HG03064 (cell line): ENCODE data around the gene ZNF202.
"Not testable (repeated sequence)": the region's sequence is repeated elsewhere in the genome, so short reads cannot be mapped to it uniquely, and the experiment has no call there.

Experiments
- ATAC-seq: cut with Tn5 transposase; IDR thresholded peaks from one replicate; pipeline ENCODE4 v1.9.1; 2021; ENCODE audit warnings: low read depth; ENCODE audit not compliant: unreplicated experiment

The ZNF202 gene

DNA sequence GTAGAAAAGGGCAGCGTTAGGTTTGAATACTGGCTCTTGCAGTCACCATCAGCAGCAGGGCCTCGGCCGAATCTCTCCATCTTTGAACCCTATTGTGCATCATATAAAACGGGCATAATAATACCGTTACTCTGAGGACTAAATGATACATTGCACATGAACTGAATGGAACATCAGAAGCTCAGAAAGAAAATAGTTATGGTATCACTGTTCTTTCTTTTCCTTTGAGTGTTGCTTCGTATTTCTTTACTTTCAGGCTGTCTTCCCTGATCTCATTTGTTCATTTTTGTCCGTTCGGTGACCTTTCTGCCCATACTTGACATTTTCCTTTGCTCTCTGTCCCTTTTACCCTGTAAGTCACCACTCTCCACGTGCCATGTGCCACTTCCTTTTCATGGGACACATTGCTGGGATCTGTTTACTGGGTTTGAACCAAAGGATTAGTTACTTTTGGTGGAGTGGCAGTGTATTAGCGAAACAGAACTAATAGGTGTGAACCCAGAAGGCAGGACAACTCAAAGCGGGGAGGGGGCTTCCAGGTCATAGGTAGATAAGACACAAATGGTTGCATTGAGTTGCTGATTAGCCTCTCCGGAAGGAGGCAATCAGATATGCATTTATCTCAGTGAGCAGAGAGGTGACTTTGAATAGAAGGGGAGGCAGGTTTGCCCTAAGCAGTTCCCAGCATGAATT, 717 bp upstream of the ZNF202 start:
- no peak for ATAC-seq

DNA sequence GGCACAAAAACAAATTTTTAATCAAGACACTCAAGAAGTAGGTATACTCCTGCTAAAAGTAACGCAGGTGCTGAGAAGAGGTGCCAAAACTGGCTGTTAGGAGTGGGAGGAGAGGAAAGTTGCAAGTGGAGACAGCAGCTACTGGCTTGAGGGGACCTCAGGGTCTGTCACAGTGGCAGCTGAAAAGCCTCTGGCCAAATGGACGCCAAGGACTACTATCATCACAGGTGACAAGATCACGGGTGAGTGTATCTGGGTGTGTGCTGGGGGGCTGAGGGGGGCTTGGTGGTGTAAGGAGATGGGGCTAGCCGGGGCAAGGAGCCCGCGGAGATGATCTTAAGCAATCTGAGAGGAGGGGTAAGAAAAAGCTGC, 687 bp downstream of the ZNF202 start:
- ATAC-seq = no peak

DNA sequence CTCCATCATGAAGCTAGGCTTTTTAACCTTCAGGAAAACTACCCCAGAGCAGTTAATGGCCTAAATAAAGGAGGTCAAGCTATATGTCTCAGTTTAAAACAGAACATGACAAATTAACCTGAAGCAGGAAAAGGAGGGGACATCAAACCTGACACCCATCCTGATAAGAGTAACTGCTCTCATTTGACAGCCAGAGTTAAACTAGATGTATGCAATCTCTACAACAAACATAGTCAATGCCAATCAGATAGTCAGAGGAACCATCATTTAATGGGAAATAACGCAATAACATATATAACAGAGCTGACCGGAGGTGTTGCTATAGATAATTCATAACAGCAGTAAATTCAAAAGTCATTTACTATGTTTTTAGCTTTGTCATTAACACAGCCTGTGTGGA, 3.1 kb downstream of the ZNF202 start:
- ATAC-seq = no peak

DNA sequence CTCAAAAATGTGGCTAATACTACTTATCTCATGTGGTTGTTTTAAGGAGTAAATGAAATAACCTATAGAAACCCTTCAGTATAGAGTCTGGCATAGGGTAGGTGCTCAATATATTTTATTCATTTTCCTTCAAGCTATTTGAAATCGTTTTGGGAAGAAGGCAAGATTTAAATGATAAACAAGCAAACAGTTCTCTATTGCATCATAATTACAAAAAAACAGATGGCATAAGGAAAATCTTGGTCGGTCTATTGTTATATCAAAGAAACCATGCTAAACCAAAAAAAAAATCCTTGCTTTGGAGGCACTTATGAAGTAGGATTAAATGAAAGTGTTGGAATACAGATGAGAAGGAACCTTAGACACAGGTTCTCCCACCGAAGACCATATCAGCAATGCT, 4.7 kb downstream of the ZNF202 start:
- ATAC-seq = no peak

DNA sequence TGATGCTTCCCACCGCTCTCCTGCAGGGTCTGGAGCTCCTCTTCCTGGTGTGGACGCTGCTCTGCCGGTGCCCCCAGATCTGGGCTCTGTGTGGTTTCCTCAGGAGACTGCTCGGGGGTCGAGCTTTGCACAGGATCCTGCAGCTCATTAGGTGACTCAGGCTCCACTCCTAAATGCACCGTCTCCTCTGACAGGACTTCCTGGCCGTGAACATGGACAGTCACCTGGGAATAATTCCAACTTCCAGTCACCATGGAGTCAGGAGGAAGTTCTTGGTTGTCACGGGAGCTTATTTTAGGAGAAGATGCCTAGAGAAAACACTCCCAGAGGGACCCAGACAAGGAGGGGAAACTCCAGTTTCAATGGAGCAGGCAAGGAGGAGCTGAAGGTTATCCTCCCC, 11.9 kb downstream of the ZNF202 start:
- ATAC-seq = no peak

DNA sequence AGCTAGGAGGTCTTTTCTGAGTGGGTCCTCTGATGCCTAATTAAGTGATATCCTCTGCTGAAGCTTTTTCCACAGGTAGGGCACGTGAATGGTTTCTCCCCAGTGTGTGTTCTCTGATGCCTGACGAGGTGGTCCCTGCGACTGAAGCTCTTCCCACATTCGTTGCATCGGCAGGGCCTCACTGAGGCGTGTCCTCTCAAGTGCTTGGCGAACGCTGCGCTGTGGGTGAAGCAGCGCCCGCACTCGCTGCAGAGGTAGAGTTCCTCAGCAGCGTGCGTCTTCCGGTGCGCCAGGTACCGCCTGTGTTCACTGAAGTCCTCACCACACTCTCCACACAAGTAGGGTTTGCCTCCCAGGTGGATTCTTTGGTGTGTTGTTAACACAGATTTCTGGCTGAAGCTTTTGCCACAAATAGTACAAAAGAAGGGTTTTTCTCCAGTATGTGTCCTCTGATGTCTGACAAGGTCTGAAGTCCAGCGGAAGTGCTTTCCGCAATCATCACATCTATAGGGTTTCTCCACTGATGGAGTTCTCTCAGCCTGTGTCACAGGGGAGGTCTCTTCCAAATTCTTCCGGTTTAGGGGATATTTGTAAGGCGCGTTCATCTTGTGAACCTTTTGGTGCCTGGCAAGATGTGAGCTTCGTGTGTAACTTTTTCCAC, 15.3 kb downstream of the ZNF202 start:
- ATAC-seq = no peak

DNA sequence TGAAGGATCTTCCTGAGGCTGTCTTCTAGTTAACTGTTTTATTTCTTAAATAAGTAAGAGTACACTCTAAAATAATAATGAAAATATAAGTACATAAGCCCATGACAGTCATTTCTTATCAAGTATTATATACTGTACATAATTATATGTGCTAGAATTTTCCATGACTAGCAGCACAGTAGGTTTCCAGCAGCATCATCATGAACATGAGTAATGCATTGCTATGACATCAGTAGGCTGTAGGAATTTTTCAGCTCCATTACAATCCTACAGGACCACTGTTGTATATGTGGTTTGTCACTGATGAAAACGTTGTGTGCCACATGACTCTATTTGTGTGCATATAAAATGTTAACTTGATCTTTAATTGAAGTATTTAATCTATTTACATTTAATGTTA, 22.0 kb downstream of the ZNF202 start:
- no peak for ATAC-seq

DNA sequence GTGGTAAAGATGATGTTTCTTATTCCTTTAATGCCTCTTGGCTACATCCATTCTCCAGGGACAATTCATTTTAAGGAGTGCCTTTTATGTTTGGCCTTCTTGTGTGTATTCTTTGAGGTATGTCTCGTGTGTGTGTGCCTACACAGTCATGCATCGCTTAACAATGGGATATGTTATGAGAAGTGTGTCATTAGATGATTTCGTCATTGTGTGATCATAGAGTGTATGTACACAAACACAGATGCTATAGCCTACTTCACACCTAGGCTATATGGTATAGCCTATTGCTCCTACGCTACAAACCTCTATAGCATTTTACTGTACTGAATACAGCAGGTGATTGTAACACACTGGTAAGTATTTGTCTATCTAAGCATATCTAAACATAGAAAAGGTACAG, 23.0 kb downstream of the ZNF202 start:
- no peak for ATAC-seq

DNA sequence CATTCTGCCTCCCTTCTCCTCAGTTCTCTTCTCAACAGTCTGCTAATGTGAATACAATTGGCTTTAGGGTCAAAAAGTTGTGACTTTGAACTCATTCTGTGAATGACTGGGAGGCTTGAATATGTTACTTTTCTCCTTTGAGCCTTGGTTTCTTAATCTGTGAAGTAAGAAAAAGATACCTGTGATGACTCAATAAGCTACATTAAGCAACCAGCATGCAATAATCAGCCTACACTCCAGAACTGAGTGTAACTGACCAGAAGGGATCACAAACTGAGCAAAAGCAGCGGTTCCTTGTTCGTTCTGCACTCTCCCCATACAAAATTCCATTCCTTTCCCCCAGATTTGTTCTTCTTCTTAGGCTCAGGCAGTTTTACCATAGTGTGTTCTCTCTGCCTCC, 23.4 kb downstream of the ZNF202 start:
- ATAC-seq = no peak

DNA sequence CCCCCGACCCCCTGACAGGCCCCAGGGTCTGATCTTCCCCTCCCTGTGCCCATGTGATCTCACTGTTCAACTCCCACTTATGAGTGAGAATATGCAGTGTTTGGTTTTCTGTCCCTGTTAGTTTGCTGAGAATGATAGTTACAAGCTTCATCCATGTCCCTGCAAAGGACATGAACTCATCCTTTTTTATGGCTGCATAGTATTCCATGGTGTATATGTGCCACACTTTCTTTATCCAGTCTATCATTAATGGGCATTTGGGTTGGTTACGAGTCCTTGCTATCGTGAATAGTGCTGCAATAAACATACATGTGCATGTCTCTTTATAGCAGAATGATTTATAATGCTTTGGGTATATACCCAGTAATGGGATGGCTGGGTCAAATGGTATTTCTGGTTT, 28.8 kb downstream of the ZNF202 start:
- not testable (repeated sequence) for ATAC-seq

DNA sequence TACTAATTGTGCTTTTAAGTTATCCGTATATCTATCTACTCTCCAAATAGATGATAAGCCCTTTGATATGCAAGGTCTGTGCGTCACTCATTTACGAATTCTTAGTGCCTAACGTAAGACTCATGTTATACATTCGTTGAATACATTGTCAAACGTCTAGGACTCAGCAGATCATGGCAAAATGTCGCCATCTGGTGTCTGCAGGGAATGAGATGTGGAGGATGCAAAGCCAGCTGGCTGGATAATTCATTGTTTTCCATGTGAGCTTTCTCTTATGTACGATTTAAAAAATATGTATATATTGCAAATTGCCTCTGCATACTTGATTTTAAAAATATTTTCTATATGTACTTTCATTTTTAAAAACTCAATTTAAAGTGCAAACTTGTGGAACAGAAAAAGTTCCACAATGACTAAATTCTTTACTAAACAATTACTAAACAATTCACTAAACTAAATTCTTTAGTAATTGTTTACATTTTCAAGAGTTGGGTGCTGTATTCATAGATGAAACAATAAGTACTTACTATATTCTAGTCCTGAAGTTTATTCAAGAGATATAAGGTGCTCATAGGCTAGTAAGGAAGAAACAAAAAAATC, 33.8 kb downstream of the ZNF202 start:
- no peak for ATAC-seq

DNA sequence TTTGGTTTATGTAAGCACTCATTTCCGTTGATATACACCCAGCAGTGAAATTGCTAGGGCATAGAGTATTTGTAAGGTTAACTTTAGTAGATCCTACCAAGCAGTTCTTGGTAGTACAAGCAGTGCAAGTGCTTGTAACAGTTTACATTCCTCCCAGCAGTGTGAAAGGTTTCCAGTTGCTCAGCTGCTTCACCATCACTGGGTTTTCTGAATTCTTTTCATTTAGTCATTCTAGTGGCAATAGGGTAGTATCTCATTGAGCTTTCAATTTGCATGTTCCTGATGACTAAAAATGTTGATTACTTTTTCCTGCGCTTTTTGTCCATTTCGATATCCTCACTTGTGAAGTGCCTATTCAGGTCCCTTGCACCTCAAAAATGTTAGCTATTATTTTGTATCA, 34.3 kb downstream of the ZNF202 start:
- ATAC-seq = no peak

DNA sequence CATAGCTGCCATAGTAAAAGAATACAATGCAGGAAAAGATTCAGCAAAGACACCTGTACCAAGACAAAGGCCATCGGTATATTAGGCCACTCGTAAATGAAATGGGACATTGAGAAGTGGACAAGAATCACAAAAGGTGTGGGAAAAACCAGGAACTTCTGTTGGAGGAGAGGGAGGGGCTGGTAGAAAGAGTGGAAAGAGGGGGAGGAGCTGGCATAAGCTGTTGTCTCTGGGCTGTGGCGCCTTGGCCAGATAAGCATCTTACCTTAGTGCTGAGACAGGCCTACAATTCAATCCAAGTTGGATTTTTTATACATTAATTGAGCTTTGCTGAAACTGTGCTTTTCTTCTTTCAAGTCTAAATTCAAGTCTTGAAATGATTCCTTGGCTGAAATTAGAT, 37.1 kb downstream of the ZNF202 start:
- ATAC-seq = no peak

DNA sequence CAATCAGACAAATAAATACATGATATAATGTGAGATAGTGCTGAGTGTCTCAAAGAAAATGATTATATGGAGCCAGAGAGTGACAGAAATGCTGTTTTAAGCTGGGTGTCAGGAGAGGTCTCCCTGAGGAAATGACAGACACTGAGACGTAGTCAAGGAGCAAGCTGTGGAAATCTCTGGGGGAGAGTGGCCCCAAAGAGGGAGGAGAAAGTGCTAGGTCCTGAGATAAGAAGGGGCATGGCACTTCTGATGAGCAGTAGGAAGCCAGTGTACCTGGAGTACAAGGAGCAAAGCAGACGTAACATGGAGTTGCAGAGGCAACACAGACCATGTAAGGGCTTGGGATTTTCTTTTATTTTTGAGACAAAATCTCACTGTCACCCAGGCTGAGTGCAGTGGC, 38.8 kb downstream of the ZNF202 start:
- no peak for ATAC-seq

DNA sequence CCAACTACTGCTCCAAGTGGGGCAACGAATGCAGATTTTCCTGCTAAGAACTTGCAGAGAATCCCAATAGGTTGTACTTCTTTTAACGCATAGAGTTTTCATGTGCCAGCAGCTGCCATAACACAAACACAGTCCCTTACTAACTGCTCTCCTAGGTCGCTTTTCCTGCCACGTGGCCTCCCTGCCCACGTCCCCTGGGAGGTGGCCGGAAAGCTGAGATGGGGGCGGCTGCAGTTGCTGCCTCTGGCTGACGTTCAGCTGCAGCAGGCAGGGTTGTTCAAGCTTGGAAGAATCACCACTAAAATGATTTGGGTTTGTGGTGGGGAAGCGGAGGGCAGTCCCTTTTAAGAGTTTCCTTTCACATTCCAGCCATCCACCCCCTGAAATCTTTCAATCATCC, 39.3 kb downstream of the ZNF202 start:
- ATAC-seq = no peak

DNA sequence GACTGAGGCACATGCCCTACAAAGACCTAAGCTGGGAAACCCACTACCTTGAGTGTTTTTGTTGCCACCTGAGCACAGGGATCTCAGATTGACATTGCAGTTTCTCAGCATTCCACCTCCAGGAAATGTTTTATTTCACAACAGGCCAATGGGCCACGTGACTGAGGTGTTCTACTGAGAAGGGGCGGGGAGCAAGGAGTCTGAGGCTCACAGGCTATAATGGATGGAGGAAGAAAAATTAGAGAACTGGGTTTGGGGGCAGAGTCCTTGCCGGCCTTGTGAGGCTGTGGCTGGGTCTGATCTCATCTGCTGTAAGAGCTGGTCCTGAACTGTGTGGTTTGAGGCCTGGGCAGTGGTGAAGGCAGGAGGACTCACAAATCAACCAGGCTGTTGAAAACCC, 40.7 kb downstream of the ZNF202 start:
- ATAC-seq = no peak

DNA sequence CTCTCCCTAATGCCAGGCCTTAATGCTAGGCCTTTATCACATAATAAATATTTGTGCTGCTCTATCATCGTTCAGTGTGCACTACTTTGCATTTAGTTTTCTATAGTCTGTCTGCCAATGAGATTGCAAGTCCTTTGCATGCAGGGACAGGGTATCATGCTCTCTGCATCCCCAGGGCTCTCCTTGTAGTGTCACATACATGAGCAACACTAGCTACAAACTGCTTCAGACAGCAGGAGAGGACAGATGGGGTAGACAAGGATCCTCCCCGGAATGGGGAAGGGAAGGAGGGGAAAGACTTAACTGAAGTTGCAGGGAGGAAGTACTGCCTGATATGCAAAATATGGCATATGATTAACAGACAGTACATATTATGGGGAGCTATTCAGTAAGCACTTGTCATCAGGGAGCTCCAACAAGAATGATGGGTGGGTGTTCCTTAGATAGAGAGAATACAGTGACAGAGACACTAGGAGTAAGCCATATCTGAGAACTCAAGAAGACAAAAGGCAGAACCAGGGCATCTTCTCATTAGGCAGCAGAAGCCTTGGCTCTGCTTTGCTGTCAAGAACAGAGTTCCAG, 42.8 kb downstream of the ZNF202 start:
- ATAC-seq = no peak

DNA sequence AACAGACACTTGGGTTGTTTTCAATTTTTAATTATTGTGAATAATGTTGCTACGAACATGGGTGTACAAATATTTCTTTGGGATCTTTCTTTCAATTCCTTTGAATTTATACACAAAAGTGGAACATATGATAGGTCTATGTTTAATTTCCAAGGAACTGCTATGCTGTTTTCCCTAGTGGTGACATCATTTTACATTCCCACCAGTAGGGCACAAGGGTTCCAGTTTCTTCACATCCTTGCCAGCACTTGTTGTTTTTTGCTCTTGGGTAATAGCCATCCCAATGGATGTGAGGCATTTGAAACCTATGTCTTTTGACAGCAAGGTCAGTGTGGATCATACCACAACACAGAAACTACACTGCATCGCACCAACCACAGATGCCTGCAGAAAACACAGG, 45.3 kb downstream of the ZNF202 start:
- ATAC-seq = no peak

DNA sequence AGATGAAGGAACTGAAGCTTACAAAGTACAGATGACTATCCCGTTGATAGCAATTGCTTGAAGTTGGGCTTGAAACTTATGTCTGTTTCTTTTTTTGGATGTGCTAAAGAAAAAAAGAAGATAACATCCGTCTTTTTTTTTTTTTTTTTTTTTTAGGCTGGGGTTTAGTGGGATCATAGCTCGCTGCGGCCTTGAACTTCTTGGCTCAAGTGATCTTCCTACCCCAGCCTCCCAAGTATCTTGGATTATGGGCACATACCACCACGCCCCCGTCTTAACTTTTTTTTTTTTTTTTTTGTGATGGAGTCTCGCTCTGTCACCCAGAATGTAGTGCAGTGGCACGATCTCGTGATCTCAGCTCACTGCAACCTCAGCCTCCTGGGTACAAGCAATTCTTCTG, 46.2 kb downstream of the ZNF202 start:
- ATAC-seq = no peak

DNA sequence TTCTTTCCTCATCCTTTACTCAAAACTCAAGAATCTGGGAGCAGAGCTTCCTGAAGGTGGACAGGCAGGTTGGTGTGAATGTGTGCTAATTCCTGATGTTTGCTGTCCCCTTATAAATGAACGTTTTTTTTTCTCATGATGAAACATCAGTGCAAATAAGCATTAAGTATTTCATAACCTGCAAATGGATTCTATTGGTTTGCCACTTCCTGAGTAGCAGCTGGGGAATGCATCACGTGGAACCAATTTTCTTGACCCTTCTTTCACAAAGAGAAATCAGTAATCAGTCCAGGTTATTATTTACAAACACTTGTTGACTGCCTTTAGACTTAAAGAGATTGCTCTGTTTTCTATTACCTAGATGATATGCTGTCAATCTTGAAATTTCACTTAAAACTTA, 46.9 kb downstream of the ZNF202 start:
- no peak for ATAC-seq

DNA sequence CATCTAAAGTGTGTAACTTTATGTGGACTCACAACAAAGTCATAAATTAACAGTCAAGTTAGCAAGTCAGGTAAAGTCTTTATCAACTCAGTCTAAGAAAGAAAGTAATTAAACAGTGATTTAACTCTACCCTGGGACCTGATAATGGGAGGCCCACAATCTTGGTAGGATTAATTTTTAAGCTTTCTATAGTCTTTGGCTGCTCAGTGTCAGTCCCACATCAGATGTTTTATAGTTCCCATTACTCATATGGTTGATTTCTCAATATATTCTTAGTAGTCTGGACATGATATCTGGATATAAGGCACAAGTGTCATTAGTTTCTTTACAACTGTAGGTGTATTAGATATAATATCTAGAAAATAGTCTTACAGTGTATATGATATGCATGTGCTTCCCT, 48.5 kb downstream of the ZNF202 start:
- ATAC-seq = no peak

DNA sequence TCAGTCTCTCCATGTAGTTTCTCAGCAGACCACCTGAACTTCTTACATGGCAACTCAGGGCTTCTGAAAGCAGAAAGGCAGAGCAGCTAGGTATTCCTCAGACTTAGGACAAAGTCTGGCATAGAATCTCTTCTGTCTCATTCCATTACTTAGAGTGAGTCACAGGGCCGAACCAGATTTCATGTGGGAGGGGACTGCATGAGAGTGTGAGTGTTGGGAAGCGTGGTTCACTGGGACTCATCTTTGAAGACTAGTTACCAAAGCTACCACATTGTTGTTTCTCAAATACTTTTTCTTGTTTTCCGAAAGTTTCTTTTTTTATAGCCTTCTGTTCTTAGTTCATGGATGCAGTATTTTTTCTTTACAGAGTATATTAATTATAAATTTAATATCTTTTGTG, 51.0 kb downstream of the ZNF202 start:
- ATAC-seq = no peak
